Suprapubic skin (tissue), 4 donors: ENCODE results near the gene PTBP1.

Source experiments
- EP300 ChIP-seq: sonication (generic); formaldehyde crosslinking; IDR thresholded peaks from one replicate; pipeline ENCODE4 v1.6.1; 2017; ENCODE audit warnings: antibody characterized with exemption
- POLR2A ChIP-seq, 2 donors: fragments of 450-650 bp; IDR thresholded peaks; one replicate each; pipeline ENCODE4 v1.6.1; 2017; ENCODE audit warnings: antibody characterized with exemption in 2 of 2, mild to moderate bottlenecking in 2 of 2, moderate library complexity in 2 of 2
- POLR2AphosphoS5 ChIP-seq, 3 donors: sonication (generic); formaldehyde crosslinking; IDR thresholded peaks; one replicate each; pipeline ENCODE4 v1.6.1; 2017; ENCODE audit warnings: antibody characterized with exemption in 3 of 3
- TF ChIP-seq, protein P1 (sequence below), 2 donors: fragments of 200-600 bp in 1 of 2; fragments of 450-650 bp in 1 of 2; sonication (generic) in 1 of 2; IDR thresholded peaks; one replicate each; pipeline ENCODE4 v1.5.1; 2016 to 2019; ENCODE audit warnings: antibody characterized with exemption in 2 of 2, mild to moderate bottlenecking in 1 of 2, moderate library complexity in 1 of 2

DNA sequence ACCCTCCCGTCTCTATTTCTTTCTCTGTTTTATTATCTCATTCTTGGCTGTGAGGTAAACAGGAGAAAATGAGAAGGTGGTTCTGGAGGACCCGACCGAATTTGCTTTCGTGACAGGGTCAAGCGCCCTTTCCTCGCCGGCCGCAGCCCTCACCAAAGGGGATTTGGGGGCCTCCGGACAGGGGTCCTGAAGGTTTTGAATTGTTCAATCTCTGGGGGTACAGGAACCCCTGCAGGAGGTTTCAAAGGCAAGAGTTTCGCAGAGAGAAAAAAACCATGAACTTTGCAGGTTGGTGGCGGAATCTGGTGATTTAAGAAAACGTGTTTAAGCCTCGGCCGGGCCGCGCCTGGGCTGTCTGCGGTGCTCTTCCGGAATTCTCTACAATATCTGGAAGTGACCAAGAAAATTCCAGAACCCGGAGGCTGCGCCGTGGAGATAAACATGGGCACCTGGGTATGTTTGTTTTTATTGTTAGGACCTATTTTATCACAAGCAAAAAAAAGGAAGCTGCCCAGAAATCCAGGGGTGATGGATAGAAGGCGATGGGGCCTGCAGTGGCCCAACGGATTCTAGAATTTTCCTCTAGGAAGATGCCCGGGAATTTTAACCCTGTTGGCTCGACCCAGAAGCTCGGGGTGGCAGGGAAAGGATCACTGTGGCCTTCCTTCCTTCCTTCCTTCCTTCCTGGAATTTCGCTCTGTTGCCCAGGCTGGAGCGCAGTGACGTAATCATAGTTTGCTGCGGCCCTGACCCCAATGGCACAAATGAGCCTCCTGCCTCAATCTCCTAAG lies 14.2 kb upstream of the PTBP1 start:
- TF ChIP-seq POLR2A (IDR thresholded peaks at IDR 0.05) (no peak), EP300 (no peak), POLR2AphosphoS5 (IDR thresholded peaks at IDR 0.05) (no peak)
- TF ChIP-seq, protein P1, sequence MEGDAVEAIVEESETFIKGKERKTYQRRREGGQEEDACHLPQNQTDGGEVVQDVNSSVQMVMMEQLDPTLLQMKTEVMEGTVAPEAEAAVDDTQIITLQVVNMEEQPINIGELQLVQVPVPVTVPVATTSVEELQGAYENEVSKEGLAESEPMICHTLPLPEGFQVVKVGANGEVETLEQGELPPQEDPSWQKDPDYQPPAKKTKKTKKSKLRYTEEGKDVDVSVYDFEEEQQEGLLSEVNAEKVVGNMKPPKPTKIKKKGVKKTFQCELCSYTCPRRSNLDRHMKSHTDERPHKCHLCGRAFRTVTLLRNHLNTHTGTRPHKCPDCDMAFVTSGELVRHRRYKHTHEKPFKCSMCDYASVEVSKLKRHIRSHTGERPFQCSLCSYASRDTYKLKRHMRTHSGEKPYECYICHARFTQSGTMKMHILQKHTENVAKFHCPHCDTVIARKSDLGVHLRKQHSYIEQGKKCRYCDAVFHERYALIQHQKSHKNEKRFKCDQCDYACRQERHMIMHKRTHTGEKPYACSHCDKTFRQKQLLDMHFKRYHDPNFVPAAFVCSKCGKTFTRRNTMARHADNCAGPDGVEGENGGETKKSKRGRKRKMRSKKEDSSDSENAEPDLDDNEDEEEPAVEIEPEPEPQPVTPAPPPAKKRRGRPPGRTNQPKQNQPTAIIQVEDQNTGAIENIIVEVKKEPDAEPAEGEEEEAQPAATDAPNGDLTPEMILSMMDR (IDR thresholded peaks at IDR 0.05): no peak
